HG03439 (cell line): Measurements from ENCODE around the gene PSMB3.

Experiments used
- ATAC-seq: cut with Tn5 transposase; IDR thresholded peaks from one replicate; pipeline ENCODE4 v1.9.1; 2021; ENCODE audit warnings: mild to moderate bottlenecking, moderate library complexity; ENCODE audit not compliant: unreplicated experiment

Gene PSMB3

GRCh38 chr17:38733282-38733981, 19.1 kb upstream of the PSMB3 start:
- ATAC-seq: no peak

GRCh38 chr17:38733982-38734973, 18.3 kb upstream of the PSMB3 start:
- no peak for ATAC-seq

GRCh38 chr17:38735161-38735997, 17.2 kb upstream of the PSMB3 start:
- no peak for ATAC-seq

GRCh38 chr17:38738007-38738662, 14.4 kb upstream of the PSMB3 start:
- ATAC-seq: no peak

GRCh38 chr17:38738686-38739085, 13.9 kb upstream of the PSMB3 start:
- ATAC-seq: no peak

GRCh38 chr17:38739305-38739704, 13.2 kb upstream of the PSMB3 start:
- ATAC-seq: no peak

- no peak for ATAC-seq
Measured at GRCh38 chr17:38740044-38740443, 12.5 kb upstream of the PSMB3 start.

GRCh38 chr17:38740806-38741205, 11.7 kb upstream of the PSMB3 start:
- no peak for ATAC-seq

- no peak for ATAC-seq
Measured at GRCh38 chr17:38741461-38741860, 11.1 kb upstream of the PSMB3 start.

- no peak for ATAC-seq
Measured at GRCh38 chr17:38741921-38742410, 10.6 kb upstream of the PSMB3 start.

GRCh38 chr17:38742411-38743308, 9.9 kb upstream of the PSMB3 start:
- ATAC-seq: no peak

- ATAC-seq: no peak
Measured at GRCh38 chr17:38743556-38744171, 8.9 kb upstream of the PSMB3 start.

GRCh38 chr17:38745545-38745944, 7.0 kb upstream of the PSMB3 start:
- no peak for ATAC-seq

- no peak for ATAC-seq
Measured at GRCh38 chr17:38746004-38746848, 6.3 kb upstream of the PSMB3 start.

GRCh38 chr17:38746849-38747462, 5.6 kb upstream of the PSMB3 start:
- no peak for ATAC-seq

GRCh38 chr17:38747463-38748148, 4.9 kb upstream of the PSMB3 start:
- ATAC-seq: no peak
